Right ventricle myocardium superior (tissue), 1 donor: ENCODE data around the gene HCFC1. TPM values are rescaled to one million over a fixed set of nuclear protein-coding genes. Genes with fewer than 3 reads are reported as not detected.
"Not testable (repeated sequence)": the region's sequence is repeated elsewhere in the genome, so short reads cannot be mapped to it uniquely, and the experiment has no call there.

Experiments
- ATAC-seq: fragments of 200-7000 bp; cut with Tn5 transposase; one replicate; pipeline ENCODE4 v1.9.1; 2020; ENCODE audit warnings: mild to moderate bottlenecking; ENCODE audit not compliant: poor library complexity
- DNase-seq: peaks from one replicate; pipeline ENCODE4 v3.0.0-alpha.2; 2020
- intact Hi-C: fragments of 100-400 bp; cut with DNase I; formaldehyde crosslinking; loops from one replicate; pipeline ENCODE4 v1.11.2; 2022
- total RNA-seq: library from RNA; stranded (reverse); fragmentation: NEBNext Ultra II Directional; extraction: Animal tissue kit (Norgen Biotek cat#: 25700); gene quantifications from one replicate; pipeline ENCODE4 v1.2.1, GENCODE V29; 2021
- donor health status: DM: no; HTN: yes; CAD: no; lungs with severe emphysema.

The HCFC1 gene
- total RNA-seq, 1 donor from 2014 or later, result 24.7 TPM

DNA sequence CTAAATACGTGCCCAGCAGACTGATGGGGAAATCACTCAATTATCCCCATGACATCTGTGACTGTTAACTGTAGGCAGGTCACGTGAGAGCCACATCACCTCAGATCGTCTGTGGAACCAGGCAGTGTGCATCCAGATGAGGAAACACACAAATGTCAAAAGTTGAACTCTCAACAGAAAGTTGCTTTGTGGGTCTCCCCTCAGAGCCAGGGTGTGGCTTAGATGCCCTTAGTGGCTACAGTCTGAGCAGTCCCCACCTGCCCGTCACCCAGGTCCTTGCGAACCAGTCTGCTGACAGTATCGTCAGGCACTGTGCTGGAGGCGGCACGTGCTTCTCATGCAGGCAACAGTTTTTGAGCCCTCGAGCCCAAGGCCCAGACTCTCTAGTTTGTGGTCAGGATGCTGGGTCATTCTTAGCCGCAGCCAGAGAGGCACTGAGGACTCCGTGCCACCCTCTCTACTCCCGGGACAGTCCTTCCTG is 11.7 kb upstream of the HCFC1 start:
- intact Hi-C loops, result no loop called here
- no peak for ATAC-seq
- no peak for DNase-seq

DNA sequence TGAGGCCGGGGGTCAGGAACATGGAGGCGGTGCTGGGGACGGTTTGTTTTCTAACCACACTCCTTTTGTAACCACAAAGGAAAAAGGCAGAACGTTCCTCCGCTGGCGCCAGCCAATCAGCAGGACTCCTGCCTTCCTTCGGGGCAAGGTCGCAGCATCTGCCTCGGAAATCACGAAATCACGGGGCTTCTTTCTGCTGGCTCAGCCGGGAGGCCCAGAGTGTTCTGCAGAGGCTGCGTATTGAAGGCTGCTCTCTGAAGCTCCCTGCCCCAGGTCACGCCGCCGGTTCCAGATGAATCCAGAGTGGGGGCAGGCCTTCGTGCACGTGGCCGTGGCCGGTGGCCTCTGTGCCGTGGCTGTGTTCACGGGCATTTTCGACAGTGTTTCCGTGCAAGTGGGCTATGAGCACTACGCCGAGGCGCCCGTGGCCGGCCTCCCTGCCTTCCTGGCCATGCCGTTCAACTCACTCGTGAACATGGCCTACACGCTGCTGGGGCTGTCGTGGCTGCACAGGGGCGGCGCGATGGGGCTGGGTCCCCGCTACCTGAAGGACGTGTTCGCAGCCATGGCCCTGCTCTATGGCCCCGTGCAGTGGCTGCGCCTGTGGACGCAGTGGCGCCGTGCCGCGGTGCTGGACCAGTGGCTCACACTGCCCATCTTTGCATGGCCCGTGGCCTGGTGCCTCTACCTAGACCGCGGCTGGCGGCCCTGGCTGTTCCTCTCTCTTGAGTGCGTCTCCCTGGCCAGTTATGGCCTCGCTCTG is 10.3 kb upstream of the HCFC1 start:
- intact Hi-C loops, result no loop called here
- DNase-seq, result peak; percentile 76
- ATAC-seq, result peak; percentile 67

GRCh38 chrX:153981231-153981630 is 9.6 kb upstream of the HCFC1 start:
- no peak for ATAC-seq
- DNase-seq, result no peak
- intact Hi-C loops, result no loop called here

- DNase-seq, ATAC-seq, intact Hi-C loops: not testable (repeated sequence)
These were observed 8.8 kb upstream of the HCFC1 start for GRCh38 chrX:153980394-153980793.

- ATAC-seq (no peak), DNase-seq (no peak)
- intact Hi-C loops, result no loop called here
These were observed 3.2 kb upstream of the HCFC1 start for GRCh38 chrX:153974726-153975286.

- ATAC-seq (no peak), DNase-seq (peak; percentile 49)
- intact Hi-C loops, result no loop called here
These were observed 2.5 kb upstream of the HCFC1 start for GRCh38 chrX:153974003-153974725.

GRCh38 chrX:153973127-153974002 is 1.7 kb upstream of the HCFC1 start:
- ATAC-seq (no peak), DNase-seq (no peak)
- intact Hi-C loops, result no loop called here

DNA sequence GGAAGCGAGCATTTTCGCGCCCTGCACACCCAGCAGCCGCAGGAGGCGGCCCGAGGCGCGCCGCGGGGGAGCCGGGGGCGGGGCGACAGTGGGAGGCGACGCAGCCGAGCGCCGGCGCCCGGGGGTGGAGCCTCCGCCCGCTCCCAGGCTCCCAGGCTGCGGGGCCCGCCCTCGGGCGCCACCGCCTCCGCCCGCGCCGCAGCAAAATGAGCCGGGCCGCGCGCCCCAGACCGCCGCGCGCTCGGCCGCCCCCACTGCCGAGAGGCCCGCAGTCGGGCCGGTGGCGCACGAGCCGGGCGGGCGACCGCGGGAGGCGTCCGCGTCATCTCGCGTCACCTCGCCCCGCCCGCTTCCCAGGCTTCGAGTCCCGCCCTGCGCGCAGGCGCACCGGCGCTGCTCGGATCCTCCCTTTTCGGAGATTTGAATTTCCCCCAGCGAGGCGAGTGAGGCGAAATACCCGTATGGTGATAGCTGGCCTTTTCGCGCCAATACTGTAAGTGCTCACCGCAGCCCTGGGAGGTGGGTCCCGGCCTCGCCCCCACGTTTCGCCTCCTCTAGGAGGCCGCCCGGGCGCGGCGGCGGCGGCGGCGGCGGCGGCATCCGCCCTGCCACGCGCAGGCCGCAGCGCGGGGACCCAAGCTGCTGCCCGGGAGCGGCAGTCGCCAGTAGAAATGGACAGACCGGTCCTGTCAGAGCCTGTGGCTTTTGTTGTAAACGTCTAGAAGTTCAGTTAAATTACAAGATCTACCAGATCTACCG is 929 bp upstream of the HCFC1 start, which contains the start of gene TMEM187:
Gene TMEM187 (plus strand): TSS at position 387 of the 759 bp plus-strand sequence. CDS start 9,309 bp downstream, outside the sequence.
- peak; percentile 67 for ATAC-seq
- intact Hi-C loops, result no loop called here
- DNase-seq, result peak; percentile 90

DNA sequence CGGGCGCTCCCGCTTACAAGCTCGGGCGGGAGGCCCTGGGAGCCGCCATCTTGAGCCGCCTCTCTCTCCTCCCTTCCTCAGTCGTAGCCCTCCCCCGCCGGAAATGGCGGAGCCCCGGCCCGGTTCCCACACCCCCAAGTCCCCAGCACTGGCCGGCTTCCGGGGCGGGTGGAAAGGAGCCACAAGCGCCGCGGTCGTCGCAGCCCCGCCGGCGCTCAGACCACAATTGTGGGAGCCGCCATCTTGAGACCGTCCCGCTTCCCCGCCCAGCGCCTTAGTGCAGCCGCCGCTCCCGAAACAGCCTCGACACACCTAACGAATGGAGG is 531 bp downstream of the HCFC1 start:
- DNase-seq (peak; percentile 91), ATAC-seq (peak; percentile 78)
- intact Hi-C loops, result no loop called here

GRCh38 chrX:153970357-153971123 is 1.1 kb downstream of the HCFC1 start:
- ATAC-seq, result peak; percentile 16
- intact Hi-C loops, result no loop called here
- peak; percentile 65 for DNase-seq

DNA sequence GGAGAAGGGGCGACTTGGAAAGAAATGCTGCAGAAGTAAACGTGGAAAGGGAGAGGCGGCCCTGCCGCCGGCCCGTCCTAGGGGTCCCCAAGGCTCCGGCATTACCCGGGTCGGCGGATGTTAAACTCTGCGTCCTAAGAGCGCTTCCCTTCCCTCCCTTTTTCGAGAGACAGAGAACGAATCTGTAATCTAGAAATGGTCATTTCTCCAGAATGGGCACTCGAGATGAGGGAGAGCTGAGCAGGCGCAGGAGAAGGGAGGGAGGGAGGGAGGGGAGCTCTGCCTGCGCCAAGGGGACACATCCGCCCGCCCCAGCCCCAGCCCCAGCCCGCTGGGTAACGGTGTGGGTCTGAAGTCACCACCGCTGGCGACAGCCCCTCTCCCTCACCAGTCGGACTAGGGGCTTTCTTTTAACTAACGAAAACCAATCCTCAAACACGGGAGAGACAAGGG is 1.7 kb downstream of the HCFC1 start:
- peak; percentile 54 for DNase-seq
- no peak for ATAC-seq
- intact Hi-C loops, result no loop called here

GRCh38 chrX:153969125-153969903 is 2.3 kb downstream of the HCFC1 start:
- DNase-seq, result no peak
- ATAC-seq, result no peak
- intact Hi-C loops, result no loop called here

DNA sequence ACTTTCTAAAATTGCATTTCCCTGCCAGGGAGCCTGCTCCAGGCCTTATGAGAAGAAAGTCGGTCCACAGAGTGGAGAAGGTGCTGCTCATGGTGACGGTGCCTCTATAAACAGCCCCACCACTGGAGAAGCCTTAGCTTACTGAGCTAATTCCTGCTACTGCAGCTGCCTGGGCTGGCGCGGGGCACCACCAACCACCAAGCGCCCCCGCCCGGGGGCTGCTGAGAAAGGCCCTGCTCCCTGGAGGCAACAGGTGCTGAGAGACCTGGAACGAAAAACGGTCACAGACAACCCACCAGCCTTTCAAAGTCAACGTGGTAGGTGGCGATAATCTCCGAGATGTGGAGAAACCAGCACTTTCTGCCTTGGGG is 2.9 kb downstream of the HCFC1 start:
- DNase-seq, result no peak
- no peak for ATAC-seq
- intact Hi-C loops, result no loop called here

DNA sequence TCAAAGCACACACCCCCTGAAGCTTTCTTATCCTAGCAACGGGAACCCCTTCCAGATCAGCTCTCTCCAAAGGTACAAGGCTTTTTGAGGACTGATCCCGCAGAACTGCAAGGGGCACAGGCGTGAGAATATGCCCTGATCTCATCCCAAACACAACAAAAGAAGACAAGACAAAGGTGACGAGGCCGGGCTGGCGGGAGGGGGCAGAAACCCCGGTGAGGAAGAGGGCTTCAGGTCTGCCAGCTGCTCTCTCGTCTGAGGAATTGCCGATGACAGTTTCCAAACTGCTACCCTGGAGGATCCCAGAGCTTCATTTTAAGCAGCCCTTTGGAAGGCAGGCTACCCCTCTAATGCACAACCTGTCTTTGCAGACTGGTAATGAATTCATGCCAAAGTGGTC is 3.4 kb downstream of the HCFC1 start:
- intact Hi-C loops, result no loop called here
- no peak for ATAC-seq
- DNase-seq, result no peak

GRCh38 chrX:153967536-153968224 is 3.9 kb downstream of the HCFC1 start:
- ATAC-seq (no peak), DNase-seq (no peak)
- intact Hi-C loops, result no loop called here

GRCh38 chrX:153966841-153967535 is 4.6 kb downstream of the HCFC1 start:
- intact Hi-C loops, result no loop called here
- ATAC-seq (no peak), DNase-seq (no peak)
